HG02973 (cell line): ENCODE measurements around the gene UBE2QL1.

Experiments
- ATAC-seq: cut with Tn5 transposase; IDR thresholded peaks from one replicate; pipeline ENCODE4 v1.9.1; 2021; ENCODE audit warnings: moderate library complexity; ENCODE audit not compliant: unreplicated experiment

The UBE2QL1 gene

DNA sequence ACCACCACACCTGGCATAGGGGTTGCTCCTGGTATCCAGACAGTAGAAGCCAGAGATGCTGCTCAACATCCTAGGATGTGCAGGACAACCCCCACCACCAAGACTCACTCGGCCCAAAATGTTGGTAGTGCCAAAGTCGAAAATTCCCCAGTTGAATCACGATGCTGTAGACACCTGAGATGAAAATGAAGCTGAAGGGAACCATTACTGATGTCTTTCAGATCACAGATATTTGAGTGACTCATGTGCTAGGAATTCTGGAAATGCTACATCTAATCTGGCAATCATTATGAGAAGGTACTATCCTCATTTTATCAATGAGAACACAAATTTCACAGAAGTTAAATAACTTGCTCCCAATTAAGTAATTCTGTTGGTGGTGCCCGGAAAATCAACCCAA is 21.0 kb upstream of the UBE2QL1 start:
- ATAC-seq = no peak

DNA sequence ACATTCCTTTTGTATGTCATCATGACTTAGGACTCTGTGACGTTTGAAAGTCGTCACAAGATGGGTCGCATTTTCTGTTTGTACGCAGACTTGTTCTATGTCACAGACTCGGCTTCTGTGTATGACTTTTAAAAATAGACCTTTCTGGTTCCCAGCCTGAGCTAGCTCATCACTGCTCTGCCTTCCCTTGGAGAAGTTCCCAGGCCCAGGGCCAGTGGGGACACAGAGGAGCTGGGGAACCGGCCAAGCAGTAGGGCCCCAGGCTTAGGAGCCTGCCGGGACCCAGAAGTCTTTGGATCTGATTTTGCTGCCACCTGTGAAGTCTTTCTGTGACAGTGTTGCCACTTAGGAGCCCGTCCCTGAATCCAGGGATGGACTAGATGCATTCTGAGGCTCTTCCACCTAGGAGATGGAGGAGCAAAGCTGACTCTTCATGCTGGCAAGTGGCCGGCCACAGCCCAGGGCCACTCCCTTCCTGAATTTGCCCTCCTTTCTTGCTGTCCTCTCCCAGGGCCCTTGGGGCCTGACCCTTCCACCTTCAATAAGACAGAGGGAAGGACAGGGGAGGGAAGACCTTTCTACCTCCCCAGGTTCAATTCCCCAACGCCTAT is 18.1 kb upstream of the UBE2QL1 start:
- no peak for ATAC-seq

DNA sequence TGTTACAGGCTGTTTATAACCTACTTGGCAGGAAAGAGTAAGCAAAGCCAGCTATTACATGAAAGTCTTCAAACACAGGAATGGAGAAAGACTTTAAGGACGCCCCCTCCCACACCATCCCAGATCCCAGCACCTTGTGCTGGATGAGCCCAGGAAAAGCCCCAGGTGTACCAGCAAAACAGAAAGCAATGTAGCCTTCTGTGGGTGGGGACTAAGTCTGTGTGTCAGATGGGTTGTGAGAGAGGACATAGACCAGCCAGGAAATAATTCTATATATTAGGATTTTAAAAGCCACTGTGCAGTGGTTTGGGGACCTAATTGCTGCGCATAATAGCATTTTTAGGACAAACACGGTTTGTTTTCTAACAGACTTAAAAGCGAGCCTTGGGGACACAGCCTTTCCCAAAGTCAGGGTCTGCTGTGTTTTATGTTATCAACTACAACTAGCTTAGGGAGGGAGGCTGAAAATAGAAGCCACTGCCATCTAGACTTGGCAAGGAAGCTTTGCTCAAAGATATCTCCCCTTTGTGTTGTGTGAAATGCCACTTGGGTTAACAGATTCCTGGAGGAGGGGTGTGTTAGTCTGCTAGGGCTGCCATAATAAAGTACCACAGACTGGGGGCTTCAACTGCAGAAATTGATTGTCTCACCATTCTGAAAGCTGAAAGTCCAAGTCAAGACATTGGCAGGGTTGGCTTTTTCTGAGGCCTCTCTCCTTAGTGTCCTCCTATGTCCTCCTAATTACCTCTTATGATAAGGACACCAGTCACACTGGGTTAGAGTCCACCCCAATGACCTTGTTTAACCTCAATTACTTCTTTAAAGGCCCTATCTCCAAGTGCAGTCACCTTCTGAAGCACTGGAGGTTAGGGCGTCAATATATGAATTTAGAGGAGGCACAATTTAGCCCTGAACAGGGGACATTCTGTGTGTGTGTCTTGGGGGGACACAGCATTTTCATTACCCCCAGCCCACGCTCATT is 17.2 kb upstream of the UBE2QL1 start:
- no peak for ATAC-seq

DNA sequence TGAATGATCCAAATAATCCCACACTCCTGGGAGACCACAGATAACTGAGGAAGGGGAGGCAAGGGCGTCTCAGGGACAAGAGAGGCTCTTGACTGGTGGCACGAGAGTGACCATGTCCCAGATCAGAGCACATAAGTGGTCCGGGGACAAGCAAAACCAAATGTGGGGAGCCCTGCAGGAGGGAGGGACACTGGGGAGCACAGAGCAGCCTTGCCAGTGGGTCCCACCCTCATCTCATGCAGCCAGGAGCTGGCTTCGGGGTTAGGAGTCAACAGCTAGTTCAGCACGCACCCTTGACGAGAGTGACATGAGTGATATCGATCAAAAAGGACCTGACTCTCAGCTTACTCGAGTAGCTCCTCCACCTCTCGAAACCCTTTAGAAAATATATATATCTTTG is 16.5 kb upstream of the UBE2QL1 start:
- ATAC-seq = no peak

DNA sequence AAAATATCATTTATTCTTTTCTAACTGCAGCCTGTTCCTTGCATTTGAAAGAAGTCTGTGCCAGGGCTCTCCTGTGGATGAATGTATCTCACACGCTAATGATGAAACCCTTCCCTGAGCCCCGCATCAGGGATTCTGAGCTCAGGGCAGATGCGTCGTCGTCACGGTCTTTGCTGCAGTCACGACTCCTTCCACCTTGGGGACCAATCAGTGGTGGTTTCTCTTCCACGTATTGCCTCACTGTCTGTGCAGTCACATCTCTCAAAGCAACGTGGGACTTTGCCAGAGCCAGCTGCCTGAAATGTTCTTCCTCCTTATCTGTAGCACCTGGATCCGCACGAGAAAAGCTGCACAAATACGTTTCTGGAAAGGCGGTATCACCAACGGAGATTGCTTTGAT is 13.9 kb upstream of the UBE2QL1 start:
- ATAC-seq = no peak

DNA sequence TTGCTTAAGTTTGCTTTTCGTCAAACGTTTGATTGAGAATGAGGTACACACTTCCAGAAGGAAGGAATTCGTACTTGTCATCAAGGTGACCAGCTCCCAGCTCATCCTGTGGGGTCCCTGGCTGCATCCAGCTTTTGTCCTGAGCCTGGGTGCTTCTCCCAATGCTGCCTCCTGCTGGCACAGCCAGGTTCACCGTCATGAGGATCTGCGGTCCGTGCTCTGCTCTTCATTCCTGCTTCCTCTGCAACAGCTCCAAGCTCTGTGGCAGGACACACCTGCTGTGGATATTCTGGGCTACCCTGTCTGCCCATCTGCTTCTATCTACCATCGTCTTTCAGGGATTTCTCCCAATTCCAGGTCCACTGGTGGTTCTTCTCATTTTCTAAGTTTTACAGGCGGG is 13.3 kb upstream of the UBE2QL1 start:
- no peak for ATAC-seq

DNA sequence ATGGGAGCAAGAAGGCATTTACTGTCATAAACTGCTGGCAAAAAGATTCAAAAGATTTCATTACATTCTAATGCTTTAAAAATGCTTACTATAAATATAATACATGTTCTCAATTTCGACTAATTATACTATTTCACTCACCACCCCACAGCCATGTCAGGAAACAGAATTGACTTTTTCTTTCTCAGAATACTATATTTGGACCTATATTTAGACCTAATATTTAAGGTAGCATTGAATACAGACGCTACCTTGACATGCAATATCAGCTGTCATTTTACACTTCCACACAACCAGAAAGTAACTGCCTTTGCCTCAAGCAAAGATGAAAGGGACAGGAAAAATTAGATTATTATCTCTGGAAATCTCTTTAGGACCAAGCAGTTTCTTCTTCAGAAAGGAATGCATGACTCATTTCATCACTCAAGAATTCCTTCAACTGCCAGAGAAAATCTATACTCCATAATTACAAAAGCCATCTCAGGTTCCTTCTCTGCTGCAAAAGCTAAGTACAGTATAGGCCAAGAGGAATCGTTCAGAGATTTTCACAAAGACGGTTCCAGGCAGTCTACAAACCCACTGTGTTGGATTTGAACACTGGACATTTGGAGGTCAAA is 11.8 kb upstream of the UBE2QL1 start:
- ATAC-seq = no peak

DNA sequence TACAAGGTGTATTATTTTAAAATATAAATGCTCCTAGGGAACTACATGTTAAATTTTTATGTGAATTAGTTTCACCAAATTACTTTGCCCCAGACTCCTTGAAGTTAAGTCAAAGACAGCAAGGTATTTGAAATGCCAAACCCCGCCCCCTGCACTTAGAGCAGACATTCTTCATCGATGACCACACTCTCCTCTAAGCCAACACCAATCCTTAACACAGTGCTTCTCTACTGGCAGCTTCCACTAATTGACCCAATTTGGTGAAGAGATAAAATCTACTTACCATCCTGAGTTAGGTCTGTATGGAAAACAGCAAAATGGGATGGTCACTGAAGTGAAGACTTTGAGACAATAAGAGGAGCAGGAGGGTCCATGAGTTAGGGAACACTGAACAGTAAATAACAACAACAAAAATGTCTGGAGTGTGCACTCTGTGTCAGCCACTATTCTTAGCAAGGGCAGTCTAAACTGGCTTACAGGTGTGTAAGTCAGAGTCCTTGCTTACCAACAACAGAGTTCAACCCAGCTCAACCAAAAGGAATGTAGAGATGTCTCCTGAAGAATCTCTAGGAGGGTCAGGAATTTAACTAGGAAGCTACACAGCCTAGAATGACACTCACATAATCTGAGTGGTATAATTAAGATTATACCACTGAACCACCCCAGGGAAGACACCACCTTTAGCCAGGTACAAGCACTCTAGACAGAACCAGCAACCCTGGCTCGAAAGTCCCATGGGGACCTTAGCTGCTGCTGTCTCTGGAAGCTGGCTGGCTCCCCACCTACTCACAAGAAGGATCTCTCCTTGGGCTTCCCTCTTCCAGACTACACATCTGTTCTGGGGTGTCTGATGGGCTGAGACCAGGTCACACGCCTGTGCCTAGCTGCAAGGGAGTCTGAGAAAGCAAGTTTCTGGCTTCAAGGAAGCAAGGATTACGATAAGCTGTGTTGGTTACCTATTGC is 8.8 kb upstream of the UBE2QL1 start:
- no peak for ATAC-seq

DNA sequence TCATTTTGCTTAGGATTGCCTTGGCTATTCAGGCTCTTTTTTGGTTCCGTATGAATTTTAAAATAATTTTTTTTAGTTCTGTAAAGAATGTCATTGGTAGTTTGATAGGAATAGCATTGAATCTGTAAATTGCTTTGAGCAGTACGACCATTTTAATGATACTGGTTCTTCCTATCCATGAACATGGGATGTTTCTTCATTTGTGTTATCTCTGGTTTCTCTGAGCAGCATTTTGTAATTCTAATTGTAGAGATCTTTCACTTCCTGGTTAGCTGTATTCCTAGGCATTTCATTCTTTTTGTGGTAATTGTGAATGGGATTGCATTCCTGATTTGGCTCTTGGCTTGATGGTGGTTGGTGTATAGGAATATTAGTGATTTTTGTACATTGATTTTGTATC is 6.3 kb upstream of the UBE2QL1 start:
- ATAC-seq = no peak

DNA sequence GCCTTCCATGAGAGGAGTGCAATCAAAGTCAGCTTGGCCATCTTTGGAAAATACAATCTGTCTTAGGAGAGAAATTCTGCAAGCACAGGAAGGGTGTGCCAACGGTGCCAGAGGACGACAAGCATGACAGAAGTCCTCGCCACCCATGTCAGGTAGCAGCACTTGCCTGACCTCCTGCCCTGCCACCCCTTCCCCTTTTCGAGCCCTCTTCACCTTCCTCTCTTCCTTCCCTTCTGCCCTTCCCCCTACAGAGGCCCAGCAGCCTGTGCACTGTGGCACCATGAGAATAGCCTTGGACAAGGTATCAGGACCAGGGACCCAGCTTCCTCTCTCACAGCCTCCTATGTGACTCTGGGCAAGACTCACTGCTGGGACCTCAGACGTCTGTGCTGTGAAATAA is 5.3 kb upstream of the UBE2QL1 start:
- no peak for ATAC-seq

DNA sequence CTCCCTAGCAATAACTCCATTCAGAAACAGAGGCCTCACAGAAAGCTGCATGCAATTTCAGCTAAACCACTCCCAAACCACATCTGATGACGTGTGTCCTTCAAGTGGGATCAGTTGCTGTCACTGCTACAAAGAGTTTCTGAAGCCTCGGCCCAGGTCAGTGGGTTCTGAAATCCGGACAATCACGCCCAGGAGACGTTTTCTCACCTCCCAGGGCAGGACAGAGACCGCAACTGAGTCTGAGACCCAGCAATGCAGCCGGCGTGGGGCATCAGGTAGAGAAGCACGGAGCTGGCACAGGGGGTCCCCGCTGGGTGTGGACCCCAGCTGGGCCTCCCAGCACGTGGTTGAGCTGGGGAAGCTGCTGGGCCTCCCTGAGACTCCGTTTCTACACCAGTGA is 2.6 kb upstream of the UBE2QL1 start:
- no peak for ATAC-seq

DNA sequence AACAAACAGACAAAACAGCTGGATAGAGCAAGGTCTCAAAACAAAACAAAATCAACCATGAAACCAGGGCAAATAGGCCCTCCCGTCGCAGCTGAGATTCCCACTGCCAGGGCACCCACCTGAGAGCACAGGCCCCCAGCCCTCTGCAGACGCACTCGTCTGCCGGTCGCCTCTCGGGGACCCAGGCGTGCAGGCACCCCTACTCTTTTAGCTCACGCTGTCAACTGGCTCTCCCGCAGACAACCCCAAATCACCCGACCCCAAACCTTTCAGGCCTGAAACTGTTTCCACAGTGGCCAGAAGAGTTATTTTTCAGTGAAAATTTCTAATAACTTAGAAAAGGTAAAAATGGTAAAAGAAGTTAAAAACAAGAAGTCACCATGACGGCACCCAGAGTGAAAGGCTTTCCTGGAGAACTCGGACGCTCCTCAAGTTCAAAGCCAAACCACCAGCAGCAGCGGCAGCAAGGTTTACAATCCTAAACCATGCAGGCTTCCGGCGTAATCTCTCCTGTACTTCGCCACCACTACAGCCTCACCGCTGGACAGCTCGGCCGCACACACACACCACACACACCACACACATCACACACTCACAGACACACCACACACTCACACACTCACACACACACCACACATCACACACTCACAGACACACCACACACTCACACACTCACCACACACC is 1.9 kb upstream of the UBE2QL1 start:
- no peak for ATAC-seq

DNA sequence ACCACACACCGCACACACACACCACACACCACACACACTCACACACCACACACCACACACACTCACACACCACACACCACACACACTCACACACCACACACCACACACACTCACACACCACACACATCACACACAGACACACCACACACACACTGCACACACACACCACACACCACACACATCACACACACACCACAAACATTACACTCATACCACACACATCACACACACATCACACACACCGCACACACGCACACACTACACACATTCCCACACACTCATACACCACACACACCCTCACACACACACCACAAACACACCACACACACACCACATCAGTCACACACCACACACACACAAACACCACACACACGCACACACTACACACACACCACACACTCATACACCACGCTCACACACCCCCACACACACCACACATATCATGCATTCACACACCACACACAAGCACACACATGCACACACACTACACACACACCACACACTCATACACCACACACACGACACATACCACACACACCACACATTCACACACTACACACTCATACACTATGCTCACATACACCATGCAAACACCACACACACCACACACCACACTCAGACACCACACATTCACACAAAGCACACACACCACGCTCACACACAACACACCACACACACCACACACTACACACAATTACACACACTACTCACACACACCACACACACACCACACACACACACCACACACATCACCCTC is 1.1 kb upstream of the UBE2QL1 start:
- ATAC-seq = no peak

DNA sequence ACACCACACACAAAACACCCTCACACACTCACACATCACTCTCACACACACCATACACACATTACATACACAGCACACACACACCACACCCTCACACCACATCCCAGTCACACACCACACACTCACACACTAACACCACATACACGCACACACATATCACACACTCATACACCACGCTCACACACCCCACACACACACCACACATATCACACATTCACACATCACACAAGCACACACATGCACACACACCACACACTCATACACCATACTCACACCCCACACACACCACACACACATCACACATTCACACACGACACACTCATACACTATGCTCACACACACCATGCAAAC is 543 bp upstream of the UBE2QL1 start:
- ATAC-seq = no peak

DNA sequence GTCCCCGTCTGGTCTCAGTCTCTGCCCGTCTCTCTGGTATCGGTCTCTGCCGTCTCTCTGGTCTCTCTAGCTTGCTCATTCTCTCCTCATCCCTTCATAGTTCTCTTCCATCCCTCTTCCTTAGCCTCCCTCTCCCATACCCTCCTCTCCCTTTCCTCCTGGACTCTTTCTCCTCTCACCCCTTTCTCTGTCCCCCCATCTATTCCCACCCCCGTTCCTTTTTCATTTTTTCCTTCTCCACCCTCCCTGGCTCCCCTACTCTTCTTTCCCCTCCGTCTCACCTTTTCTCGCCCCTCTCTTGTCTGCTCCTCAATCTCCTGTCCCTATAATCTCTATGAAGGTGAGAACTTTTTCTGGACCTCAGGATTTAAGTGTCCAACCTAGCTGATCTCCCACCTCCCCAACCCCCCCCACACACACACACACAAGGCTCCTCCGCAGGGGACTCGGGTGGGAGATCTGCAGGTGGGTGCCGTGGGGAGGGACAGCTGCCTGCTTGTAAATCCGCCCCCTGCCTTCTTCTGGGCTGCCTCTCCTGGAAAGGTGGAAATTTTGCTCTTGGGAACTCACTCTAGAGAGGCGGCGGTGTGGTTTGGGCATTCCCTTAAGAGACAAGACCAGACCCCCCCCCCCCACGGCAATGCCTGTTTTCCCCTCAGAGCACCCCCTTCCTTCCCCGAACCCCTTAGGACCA is 953 bp downstream of the UBE2QL1 start:
- ATAC-seq = no peak

DNA sequence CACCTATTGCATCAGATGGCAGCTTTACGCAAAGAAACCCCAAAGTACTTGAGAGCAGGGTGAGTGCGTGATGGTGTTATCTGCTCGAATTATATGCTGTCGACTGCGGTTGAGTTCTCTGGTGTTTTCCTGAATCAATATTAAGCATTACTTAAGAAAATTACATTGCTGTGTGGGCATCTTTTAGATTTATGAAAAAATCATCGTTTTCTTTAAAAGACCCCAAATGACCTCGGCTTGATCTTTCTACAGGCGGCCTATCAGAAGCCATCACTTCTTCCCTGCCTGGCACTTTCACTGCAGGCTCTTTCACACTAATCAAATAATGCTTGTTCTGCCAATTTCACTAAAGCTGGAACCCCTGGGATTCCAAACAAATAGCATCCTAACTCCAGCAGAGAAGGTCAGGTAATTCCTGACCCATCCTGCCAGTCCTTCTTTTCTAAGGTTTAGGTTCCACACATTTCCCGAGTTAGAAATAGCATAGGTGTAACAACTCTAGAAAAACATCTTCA is 1.7 kb downstream of the UBE2QL1 start:
- ATAC-seq = no peak

DNA sequence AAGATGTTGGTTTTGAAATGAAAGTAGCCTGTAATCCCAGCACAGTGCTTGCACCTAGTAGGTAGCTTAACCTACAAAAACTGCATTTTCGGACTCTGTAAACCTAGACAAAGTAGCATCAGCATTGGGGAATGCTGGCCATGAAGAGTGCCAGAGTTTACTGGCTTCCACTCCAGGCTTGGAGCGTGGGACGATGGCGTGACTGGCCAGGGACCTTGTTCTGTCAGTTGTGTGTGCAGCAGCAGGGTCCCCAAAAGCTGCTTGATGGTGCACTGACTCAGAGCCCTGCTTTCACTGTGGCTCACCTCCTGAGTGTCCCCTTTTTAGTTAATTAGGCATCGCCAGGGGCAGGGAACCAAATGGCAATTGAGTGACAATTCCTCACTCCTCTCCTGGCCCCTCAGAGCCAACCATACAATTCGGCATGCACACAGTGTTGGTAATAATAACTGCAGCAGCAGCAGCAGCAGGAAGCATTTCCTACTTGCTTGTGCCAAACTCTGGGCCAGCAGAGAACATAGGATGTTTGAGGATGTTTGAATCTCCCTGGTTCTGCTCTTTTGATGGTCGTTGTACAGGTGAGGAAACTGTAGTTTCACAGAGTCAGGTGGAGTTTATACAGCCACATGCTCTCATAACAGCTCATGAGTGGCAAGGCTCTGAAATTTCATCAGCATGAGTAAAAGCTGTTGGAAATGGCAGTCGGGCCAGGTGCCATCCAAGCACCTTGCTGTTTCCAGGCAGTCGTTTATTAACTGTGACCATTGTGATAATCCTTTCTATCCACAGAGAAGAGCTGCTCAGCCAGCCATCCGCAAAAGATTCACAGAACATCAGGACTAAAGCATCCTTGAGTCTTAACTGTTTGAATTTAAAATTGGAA is 4.2 kb downstream of the UBE2QL1 start:
- ATAC-seq = no peak
